HepG2 (cell line): Measurements from ENCODE around the gene MTTP. TPM values are rescaled to one million over a fixed set of nuclear protein-coding genes. Genes with fewer than 3 reads are reported as not detected.

Source experiments
- ATAC-seq: fragments of 200-7000 bp; cut with Tn5 transposase; 3 replicates; pipeline ENCODE4 v1.9.1; 2020; ENCODE audit warnings: mild to moderate bottlenecking, moderate library complexity
- BruUV-seq: library from RNA; stranded (reverse); fragments of 400-500 nt; replicated peaks from 2 replicates; lab custom pipeline; 2021; lab: Mats Ljungman, UMichigan
- CTCF ChIA-PET: fragments of 300-600 bp; formaldehyde crosslinking; extraction: SDS; loops from one replicate; lab custom pipeline; 2021; ENCODE audit warnings: low total read pairs, inconsistent platforms, low intra/inter-chr PET ratio; lab: Yijun Ruan, JAX
- POLR2A ChIA-PET: fragments of 350-600 bp; sonication (Branson Sonifier 250); formaldehyde crosslinking; loops from one replicate; lab custom pipeline; 2020; ENCODE audit warnings: antibody characterized with exemption, inconsistent platforms; lab: Yijun Ruan, JAX
- DNase-seq: peaks from one replicate; pipeline ENCODE4 v3.0.0-alpha.2; 2015; ENCODE audit warnings: low spot score
- FAIRE-seq: peaks from 3 replicates; lab custom pipeline; 2011; peaks lifted over from hg19 to GRCh38; lab: Jason Lieb, UNC
- H2AFZ ChIP-seq: one replicate; pipeline ENCODE4 v1.6.1; 2011; ENCODE audit warnings: low read length, inconsistent platforms
- H3K27ac ChIP-seq: fragments of 300-600 bp; 3 replicates; pipeline ENCODE4 v1.8.0; 2011; ENCODE audit warnings: mixed run types, mild to moderate bottlenecking, mixed read lengths, low read length, inconsistent platforms; ENCODE audit not compliant: insufficient read depth; ENCODE audit errors: extremely low read length
- H3K27me3 ChIP-seq, 2 experiments: fragments of 200-600 bp in 1 of 2; 2 replicates in 1 of 2; 3 replicates in 1 of 2; pipeline versions ENCODE4 v1.6.0 to v1.8.0; 2011; ENCODE audit warnings: low read length in 2 of 2, mild to moderate bottlenecking in 2 of 2, moderate library complexity in 2 of 2, inconsistent platforms in 1 of 2; ENCODE audit not compliant: insufficient read depth in 2 of 2, control insufficient read depth in 1 of 2
- H3K36me3 ChIP-seq, 2 experiments: fragments of 200-600 bp in 1 of 2; replicated peaks in 1 of 2; 2 replicates in 1 of 2; 3 replicates in 1 of 2; pipeline versions ENCODE4 v1.5.1 to v1.8.0; 2011; ENCODE audit warnings: low read length in 2 of 2, inconsistent platforms in 1 of 2; ENCODE audit not compliant: insufficient read depth in 2 of 2, control insufficient read depth in 1 of 2
- H3K4me1 ChIP-seq: 2 replicates; pipeline ENCODE4 v1.5.1; 2012; ENCODE audit warnings: low read length, inconsistent platforms; ENCODE audit not compliant: insufficient read depth
- H3K4me2 ChIP-seq: 2 replicates; pipeline ENCODE4 v1.6.0; 2011; ENCODE audit warnings: low read depth, low read length, inconsistent platforms
- H3K4me3 ChIP-seq, 3 experiments: fragments of 200-600 bp in 1 of 3; sonication (generic), shearing (Covaris generic) in 1 of 3; replicated peaks in 1 of 3; 2 replicates each; pipeline ENCODE4 v1.5.1; 2011 to 2016; ENCODE audit warnings: low read length in 3 of 3, inconsistent platforms in 2 of 3, low read depth in 2 of 3, mild to moderate bottlenecking in 2 of 3, control low read depth in 1 of 3, mixed read lengths in 1 of 3; ENCODE audit not compliant: insufficient read depth in 1 of 3
- H3K79me2 ChIP-seq: one replicate; pipeline ENCODE4 v1.6.1; 2011; ENCODE audit warnings: low read length, inconsistent platforms; ENCODE audit not compliant: insufficient read depth
- H3K9ac ChIP-seq: 2 replicates; pipeline ENCODE4 v1.6.0; 2011; ENCODE audit warnings: mild to moderate bottlenecking, low read depth, low read length, inconsistent platforms; ENCODE audit not compliant: insufficient read depth
- H3K9me3 ChIP-seq: 2 replicates; pipeline ENCODE4 v1.5.1; 2012; ENCODE audit warnings: mild to moderate bottlenecking, low read length
- H4K20me1 ChIP-seq: 2 replicates; pipeline ENCODE4 v1.6.0; 2011; ENCODE audit warnings: inconsistent platforms, mild to moderate bottlenecking, low read length, moderate library complexity; ENCODE audit not compliant: insufficient read depth
- CCDC6 ChIP-seq: sonication (generic); formaldehyde crosslinking; IDR thresholded peaks from 2 replicates; pipeline ENCODE4 v1.8.1; 2022; ENCODE audit warnings: mild to moderate bottlenecking, missing genetic modification reagents, moderate library complexity
- CENPT ChIP-seq: sonication (generic); formaldehyde crosslinking; IDR thresholded peaks from 2 replicates; pipeline ENCODE4 v1.8.0; 2022; ENCODE audit warnings: low read depth, mild to moderate bottlenecking, moderate library complexity, missing genetic modification reagents
- ETV6 ChIP-seq: sonication (generic); formaldehyde crosslinking; conservative IDR thresholded peaks from 2 replicates; pipeline ENCODE4 v1.4.0; 2020; ENCODE audit warnings: missing genetic modification reagents
- EZH2 ChIP-seq: conservative IDR thresholded peaks from 2 replicates; pipeline ENCODE4 v1.6.1; 2012; ENCODE audit warnings: mild to moderate bottlenecking, low read depth, low read length, moderate library complexity
- FOXK1 ChIP-seq: sonication (generic); formaldehyde crosslinking; IDR thresholded peaks from 2 replicates; pipeline ENCODE4 v1.4.0; 2020; ENCODE audit warnings: low read depth, missing genetic modification reagents, borderline replicate concordance
- IRX3 ChIP-seq: sonication (generic); formaldehyde crosslinking; IDR thresholded peaks from 2 replicates; pipeline ENCODE4 v1.8.1; 2023; ENCODE audit warnings: mild to moderate bottlenecking, low read depth, missing genetic modification reagents, borderline replicate concordance
- KLF12 ChIP-seq: sonication (generic); formaldehyde crosslinking; IDR thresholded peaks from 2 replicates; pipeline ENCODE4 v1.4.0; 2020; ENCODE audit warnings: missing genetic modification reagents, borderline replicate concordance
- TSC22D2 ChIP-seq: sonication (generic); formaldehyde crosslinking; IDR thresholded peaks from 2 replicates; pipeline ENCODE4 v1.5.1; 2020; ENCODE audit warnings: missing genetic modification reagents, mild to moderate bottlenecking, borderline replicate concordance
- XRCC5 ChIP-seq: fragments of 200-400 bp; formaldehyde crosslinking; optimal IDR thresholded peaks from 2 replicates; pipeline ENCODE3; 2017; ENCODE audit warnings: mild to moderate bottlenecking, low read length
- ZNF343 ChIP-seq: sonication (generic); formaldehyde crosslinking; IDR thresholded peaks from 2 replicates; pipeline ENCODE4 v1.4.0; 2020; ENCODE audit warnings: mild to moderate bottlenecking, missing genetic modification reagents
- ZNF501 ChIP-seq: sonication (generic); formaldehyde crosslinking; IDR thresholded peaks from 2 replicates; pipeline ENCODE4 v1.5.1; 2020; ENCODE audit warnings: mild to moderate bottlenecking, moderate library complexity, missing genetic modification reagents
- ZNF746 ChIP-seq: sonication (generic); formaldehyde crosslinking; IDR thresholded peaks from 2 replicates; pipeline ENCODE4 v1.8.0; 2022; ENCODE audit warnings: mild to moderate bottlenecking, missing genetic modification reagents
- ZSCAN9 ChIP-seq: IDR thresholded peaks from 2 replicates; pipeline ENCODE4 v1.6.1; 2016; ENCODE audit warnings: borderline replicate concordance
- WGBS: methylation state at CpG from one replicate; pipeline ENCODE4 v1.1.6; 2017; ENCODE audit warnings: low lambda C conversion rate; 5-methylcytosine and 5-hydroxymethylcytosine counted together
- in situ Hi-C: cut with HindIII; loops from 2 replicates; pipeline ENCODE4 v1.10.0; 2017; ENCODE audit warnings: low pct_unique_long_range_greater_than_20kb; ENCODE audit not compliant: extremely low pct_ligation_motif_present
- intact Hi-C: fragments of 100-400 bp; cut with micrococcal nuclease; formaldehyde crosslinking; loops from one replicate; pipeline ENCODE4 v1.10.0; 2022; ENCODE audit not compliant: unreplicated experiment
- polyA plus RNA-seq, 8 experiments: library from polyadenylated mRNA; depleted of rRNA in 3 of 8; stranded (reverse) in 7 of 8; unstranded in 1 of 8; fragments of >200 nt; fragmentation: Illumina TruSeq in 4 of 8; extraction: Trizol in 4 of 8; gene quantifications; 2 replicates each; pipeline versions ENCODE4 v1.2.1 to v1.2.3, GENCODE V29; 2011 to 2016; ENCODE audit warnings: low read depth in 4 of 8, missing spikeins in 1 of 8, mixed read lengths in 1 of 8; ENCODE audit not compliant: insufficient read depth in 1 of 8
- total RNA-seq, 5 experiments: library from RNA; depleted of rRNA; stranded (reverse); fragments of >200 nt; fragmentation: Illumina TruSeq; extraction: Trizol; gene quantifications; 2 replicates each; pipeline ENCODE4 v1.2.3, GENCODE V29; 2016; ENCODE audit warnings: low read depth in 1 of 5
- TF ChIP-seq, protein P1 (sequence below): sonication (generic); formaldehyde crosslinking; IDR thresholded peaks from 2 replicates; pipeline ENCODE4 v1.4.0; 2020; ENCODE audit warnings: missing genetic modification reagents
- TF ChIP-seq, protein P2 (sequence below): IDR thresholded peaks from 2 replicates; pipeline ENCODE4 v1.4.0; 2020; ENCODE audit warnings: mild to moderate bottlenecking, missing genetic modification reagents
- TF ChIP-seq, protein P3 (sequence below): sonication (generic); formaldehyde crosslinking; conservative IDR thresholded peaks from 2 replicates; pipeline ENCODE4 v1.8.0; 2022; ENCODE audit warnings: missing genetic modification reagents

MTTP gene
- total and polyA plus RNA-seq, 2 of the 13 experiments (the other 11 are each of a cell fraction or from before 2014, with no cell fraction given), result 84.7 to 102 TPM

DNA sequence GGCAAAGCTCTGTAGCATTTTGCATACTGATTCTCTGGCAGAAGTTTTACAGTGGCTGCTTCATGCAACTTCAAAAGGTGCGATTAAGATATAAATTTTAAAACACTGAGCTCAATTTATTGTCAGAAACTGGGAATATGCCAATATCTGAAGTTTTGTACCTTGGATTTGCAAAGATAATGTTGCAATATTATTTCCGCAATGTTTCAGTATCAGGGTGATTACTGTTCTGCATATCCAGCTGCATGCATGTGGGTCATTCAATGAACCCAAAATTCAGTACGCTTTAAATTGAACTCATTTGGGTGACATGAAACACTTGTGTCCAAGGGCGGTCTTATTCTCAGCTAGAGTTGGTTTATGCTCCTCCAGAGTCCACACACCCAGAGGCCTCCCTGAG, 37.0 kb upstream of the MTTP start:
- ATAC-seq (peak; percentile 38; the same call in 2 of the 3 replicates), FAIRE-seq (no peak)
- in situ Hi-C loops, result no loop called here

More for the DNA sequence above, 37.0 kb upstream of the MTTP start:
- no peak overlapping the region for H2AFZ ChIP-seq
- H3K27me3 ChIP-seq, result peaks cover 0 to 3% of the 10 kb centered on the region in 2 experiments; a peak in 1 of 5 replicates
- no peak overlapping the region for H3K4me2 ChIP-seq
- no peaks in the 10 kb centered on the region for H3K79me2 ChIP-seq
- WGBS, result 22% methylated on average over 4 of the region's 4 CpGs
- no peaks in the 10 kb centered on the region for H4K20me1 ChIP-seq
- H3K4me3 ChIP-seq, result no peak overlapping the region
- H3K9ac ChIP-seq, result no peak overlapping the region
- intact Hi-C loops, result no loop called here
- no peaks in the 10 kb centered on the region for H3K9me3 ChIP-seq
- DNase-seq, result no peak
- BruUV-seq, result no TSS peak
- CTCF ChIA-PET, result no interaction called here
- peaks cover 26% of the 10 kb centered on the region for H3K4me1 ChIP-seq
- H3K36me3 ChIP-seq, result no peaks in the 10 kb centered on the region
- POLR2A ChIA-PET, result no interaction called here
- TF ChIP-seq ZNF343 (no peak), ZNF746 (CRISPR knock-in tag) (no peak), FOXK1 (CRISPR knock-in tag) (no peak), ZNF501 (no peak), KLF12 (CRISPR knock-in tag) (no peak), TSC22D2 (CRISPR knock-in tag) (no peak), EZH2 (no peak), ZSCAN9 (CRISPR knock-in tag) (no peak), IRX3 (no peak), CCDC6 (CRISPR knock-in tag) (no peak), ETV6 (CRISPR knock-in tag) (no peak), XRCC5 (no peak), CENPT (CRISPR knock-in tag) (no peak)
- TF ChIP-seq, protein P1, sequence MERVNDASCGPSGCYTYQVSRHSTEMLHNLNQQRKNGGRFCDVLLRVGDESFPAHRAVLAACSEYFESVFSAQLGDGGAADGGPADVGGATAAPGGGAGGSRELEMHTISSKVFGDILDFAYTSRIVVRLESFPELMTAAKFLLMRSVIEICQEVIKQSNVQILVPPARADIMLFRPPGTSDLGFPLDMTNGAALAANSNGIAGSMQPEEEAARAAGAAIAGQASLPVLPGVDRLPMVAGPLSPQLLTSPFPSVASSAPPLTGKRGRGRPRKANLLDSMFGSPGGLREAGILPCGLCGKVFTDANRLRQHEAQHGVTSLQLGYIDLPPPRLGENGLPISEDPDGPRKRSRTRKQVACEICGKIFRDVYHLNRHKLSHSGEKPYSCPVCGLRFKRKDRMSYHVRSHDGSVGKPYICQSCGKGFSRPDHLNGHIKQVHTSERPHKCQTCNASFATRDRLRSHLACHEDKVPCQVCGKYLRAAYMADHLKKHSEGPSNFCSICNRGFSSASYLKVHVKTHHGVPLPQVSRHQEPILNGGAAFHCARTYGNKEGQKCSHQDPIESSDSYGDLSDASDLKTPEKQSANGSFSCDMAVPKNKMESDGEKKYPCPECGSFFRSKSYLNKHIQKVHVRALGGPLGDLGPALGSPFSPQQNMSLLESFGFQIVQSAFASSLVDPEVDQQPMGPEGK (CRISPR knock-in tag), result no peak
- TF ChIP-seq, protein P2, sequence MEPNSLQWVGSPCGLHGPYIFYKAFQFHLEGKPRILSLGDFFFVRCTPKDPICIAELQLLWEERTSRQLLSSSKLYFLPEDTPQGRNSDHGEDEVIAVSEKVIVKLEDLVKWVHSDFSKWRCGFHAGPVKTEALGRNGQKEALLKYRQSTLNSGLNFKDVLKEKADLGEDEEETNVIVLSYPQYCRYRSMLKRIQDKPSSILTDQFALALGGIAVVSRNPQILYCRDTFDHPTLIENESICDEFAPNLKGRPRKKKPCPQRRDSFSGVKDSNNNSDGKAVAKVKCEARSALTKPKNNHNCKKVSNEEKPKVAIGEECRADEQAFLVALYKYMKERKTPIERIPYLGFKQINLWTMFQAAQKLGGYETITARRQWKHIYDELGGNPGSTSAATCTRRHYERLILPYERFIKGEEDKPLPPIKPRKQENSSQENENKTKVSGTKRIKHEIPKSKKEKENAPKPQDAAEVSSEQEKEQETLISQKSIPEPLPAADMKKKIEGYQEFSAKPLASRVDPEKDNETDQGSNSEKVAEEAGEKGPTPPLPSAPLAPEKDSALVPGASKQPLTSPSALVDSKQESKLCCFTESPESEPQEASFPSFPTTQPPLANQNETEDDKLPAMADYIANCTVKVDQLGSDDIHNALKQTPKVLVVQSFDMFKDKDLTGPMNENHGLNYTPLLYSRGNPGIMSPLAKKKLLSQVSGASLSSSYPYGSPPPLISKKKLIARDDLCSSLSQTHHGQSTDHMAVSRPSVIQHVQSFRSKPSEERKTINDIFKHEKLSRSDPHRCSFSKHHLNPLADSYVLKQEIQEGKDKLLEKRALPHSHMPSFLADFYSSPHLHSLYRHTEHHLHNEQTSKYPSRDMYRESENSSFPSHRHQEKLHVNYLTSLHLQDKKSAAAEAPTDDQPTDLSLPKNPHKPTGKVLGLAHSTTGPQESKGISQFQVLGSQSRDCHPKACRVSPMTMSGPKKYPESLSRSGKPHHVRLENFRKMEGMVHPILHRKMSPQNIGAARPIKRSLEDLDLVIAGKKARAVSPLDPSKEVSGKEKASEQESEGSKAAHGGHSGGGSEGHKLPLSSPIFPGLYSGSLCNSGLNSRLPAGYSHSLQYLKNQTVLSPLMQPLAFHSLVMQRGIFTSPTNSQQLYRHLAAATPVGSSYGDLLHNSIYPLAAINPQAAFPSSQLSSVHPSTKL (CRISPR knock-in tag), result no peak
- TF ChIP-seq, protein P3, sequence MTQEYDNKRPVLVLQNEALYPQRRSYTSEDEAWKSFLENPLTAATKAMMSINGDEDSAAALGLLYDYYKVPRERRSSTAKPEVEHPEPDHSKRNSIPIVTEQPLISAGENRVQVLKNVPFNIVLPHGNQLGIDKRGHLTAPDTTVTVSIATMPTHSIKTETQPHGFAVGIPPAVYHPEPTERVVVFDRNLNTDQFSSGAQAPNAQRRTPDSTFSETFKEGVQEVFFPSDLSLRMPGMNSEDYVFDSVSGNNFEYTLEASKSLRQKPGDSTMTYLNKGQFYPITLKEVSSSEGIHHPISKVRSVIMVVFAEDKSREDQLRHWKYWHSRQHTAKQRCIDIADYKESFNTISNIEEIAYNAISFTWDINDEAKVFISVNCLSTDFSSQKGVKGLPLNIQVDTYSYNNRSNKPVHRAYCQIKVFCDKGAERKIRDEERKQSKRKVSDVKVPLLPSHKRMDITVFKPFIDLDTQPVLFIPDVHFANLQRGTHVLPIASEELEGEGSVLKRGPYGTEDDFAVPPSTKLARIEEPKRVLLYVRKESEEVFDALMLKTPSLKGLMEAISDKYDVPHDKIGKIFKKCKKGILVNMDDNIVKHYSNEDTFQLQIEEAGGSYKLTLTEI (CRISPR knock-in tag), result no peak
- no peak overlapping the region for H3K27ac ChIP-seq
